ENCODE results near the gene GGA2.
A peak's percentile ranks its signal among the peaks of the same experiment; 100 is the strongest.
"Not testable (repeated sequence)": the region's sequence is repeated elsewhere in the genome, so short reads cannot be mapped to it uniquely, and the experiment has no call there.

Gene GGA2

GRCh38 chr16:23464196-23464595 is 46.1 kb downstream of the GGA2 start:
- no peak for DNase-seq

DNA sequence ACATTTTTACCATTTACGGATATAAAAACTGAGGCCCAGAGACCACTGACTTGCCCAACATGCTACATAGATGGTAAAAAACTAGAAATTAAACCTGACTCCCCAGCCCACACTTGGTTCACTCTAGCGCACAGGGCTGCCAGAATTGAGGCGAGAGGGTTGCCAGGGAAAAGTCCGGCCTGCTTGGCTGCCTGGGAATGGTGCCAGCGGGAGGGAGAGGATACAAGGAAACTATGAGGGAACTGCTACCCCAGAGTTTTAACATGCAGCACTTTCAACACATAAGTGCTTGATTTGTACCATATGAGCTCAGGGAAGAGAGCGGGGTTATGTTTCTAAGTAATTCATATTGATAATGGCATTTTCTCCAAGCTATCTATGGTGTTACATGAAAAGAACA is 47.3 kb downstream of the GGA2 start:
- not testable (repeated sequence) for DNase-seq

DNA sequence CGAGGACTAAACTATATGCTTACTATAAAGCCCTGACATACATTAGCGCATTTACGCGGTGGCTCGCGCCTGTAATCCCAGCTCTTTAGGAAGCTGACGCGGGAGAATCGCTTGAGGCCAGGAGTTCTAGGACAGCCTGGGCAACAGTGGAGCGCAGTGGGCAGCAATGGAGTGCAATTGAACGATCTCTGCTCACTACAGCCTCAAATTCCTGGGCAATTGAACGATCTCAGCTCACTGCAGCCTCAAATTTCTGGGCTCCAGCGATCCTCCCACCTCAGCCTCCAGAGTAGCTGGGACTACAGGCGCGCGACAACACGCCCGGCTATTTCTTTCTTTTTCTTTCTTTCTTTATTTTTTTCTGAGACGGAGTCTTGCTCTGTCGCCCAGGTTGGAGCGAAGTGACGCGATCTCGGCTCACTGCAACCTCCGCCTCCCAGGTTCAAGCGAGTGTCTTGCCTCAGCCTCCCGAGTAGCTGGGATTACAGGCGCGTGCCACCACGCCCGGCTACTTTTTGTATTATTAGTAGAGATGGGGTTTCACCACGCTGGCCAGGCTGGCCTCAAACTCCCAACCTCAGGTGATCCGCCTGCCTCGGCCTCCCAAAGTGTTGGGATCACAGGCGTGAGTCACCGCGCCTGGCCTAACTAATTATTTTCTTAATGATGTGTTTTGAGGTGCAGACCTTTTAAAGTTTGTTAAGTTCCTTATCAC is 56.8 kb downstream of the GGA2 start:
- DNase-seq: no peak

DNA sequence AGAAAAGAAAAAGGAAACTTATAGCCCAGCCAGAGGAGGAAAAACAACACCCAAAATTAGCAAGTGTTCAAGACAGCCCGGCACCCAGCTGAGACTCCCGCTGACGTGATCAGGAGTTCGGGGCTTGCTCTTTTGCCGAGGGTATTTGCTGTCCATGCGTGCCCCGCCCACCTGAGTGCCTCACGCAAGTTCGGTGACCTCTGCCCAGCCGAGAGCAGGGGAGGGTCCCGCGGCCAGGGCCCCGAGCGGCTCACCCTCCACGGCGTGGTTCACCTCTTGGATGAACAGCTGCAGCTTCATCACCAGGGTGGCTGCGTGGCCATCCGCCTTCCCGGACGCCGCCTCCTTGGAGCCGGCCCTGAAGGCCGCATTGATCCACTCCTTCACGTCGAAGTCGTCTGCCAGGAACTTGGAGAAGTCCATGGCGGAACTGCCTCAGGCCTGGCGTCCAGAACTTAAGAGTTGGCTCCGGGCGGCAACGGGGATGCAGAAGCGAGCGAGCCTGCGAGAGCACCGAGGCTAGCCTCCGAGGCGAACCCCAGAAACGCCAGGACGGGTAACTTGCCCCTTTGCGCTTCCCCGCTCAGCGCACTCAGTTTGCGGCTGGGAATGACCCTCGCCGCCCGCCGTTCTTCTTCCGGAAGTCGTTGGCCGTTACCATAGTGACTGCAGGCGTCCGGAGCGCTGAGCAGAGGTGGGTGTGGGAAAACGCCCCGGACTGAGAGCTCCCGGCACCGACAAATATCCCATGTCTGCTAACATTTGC is 57.5 kb downstream of the GGA2 start, which contains the start of gene COG7:
Gene COG7, minus strand, starts transcription at position 618 of the 766 bp plus-strand sequence. Its CDS starts 195 bp downstream, at position 423.
- peak; percentile 85 for DNase-seq

GRCh38 chr16:23452221-23452571 is 58.1 kb downstream of the GGA2 start:
- no peak for DNase-seq

- no peak for DNase-seq
Observed at GRCh38 chr16:23448392-23448791, 61.9 kb downstream of the GGA2 start.

DNA sequence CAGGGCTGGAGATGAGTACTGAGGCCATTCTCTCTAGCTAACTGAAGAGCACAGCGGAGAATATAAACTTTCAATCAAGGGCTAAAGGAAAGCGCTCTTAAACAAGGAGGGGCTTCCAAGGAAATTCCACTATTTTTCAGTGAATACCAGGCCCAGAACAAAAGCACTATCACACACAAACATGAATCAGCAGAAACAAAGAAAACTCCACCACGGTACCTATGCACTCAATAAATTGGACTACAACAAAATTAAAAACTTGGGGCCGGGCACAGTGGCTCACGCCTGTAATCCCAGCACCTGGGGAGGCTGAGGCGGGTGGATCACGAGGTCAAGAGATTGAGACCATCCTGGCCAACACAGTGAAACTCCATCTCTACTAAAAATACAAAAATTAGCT is 72.8 kb downstream of the GGA2 start:
- not testable (repeated sequence) for DNase-seq

- no peak for DNase-seq
Observed at GRCh38 chr16:23436951-23437350, 73.3 kb downstream of the GGA2 start.

- peak; percentile 55 for DNase-seq
Observed at GRCh38 chr16:23435500-23435899, 74.8 kb downstream of the GGA2 start.

DNA sequence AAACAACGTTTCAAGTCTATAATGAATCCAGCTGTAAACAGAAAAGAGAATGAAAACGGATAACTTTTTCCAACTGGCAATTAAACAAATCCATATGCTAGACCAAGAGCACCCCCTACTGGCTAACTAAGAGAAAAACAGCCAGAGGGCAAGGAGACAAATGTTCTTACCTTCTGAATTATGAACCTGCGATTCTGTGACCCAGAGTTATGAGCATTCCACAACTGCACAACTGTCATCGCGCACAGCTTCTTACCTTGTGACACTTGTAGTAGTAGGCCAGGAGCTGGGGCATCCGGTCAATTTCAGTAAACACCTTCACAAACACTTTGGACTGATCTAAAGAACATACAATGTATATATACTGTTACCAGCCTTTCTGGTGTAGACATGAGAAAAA is 75.9 kb downstream of the GGA2 start:
- DNase-seq: no peak

DNA sequence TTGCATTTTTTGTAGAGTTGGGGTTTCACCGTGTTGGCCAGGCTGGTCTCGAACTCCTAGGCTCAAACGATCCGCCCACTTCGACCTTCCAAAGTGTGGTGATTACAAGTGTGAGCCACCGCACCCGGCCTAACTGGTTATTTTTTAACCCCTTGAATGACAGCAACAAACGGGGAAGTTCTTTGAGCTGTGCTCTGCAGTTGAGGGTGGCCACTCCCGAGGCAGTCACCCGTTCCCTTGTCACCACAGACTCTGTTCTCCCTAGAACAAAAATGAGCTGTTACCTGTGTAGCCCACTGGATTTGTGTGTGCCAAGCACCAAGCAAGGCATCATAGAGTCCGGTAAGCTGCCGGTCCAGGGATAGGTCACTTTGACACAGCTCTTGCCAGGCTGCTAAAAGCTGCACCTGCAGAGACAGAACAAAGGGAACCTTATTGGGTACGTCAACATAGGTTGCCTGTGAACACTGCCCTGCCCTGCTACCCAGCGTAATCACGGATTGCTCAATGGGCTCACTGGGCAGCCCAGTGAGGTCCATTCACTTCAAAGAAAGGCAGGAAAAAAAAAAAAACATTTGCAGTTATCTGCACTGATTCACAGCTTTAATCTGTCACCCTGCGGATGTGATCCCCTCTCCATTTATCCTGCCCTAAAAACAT is 76.9 kb downstream of the GGA2 start:
- DNase-seq: no peak

DNA sequence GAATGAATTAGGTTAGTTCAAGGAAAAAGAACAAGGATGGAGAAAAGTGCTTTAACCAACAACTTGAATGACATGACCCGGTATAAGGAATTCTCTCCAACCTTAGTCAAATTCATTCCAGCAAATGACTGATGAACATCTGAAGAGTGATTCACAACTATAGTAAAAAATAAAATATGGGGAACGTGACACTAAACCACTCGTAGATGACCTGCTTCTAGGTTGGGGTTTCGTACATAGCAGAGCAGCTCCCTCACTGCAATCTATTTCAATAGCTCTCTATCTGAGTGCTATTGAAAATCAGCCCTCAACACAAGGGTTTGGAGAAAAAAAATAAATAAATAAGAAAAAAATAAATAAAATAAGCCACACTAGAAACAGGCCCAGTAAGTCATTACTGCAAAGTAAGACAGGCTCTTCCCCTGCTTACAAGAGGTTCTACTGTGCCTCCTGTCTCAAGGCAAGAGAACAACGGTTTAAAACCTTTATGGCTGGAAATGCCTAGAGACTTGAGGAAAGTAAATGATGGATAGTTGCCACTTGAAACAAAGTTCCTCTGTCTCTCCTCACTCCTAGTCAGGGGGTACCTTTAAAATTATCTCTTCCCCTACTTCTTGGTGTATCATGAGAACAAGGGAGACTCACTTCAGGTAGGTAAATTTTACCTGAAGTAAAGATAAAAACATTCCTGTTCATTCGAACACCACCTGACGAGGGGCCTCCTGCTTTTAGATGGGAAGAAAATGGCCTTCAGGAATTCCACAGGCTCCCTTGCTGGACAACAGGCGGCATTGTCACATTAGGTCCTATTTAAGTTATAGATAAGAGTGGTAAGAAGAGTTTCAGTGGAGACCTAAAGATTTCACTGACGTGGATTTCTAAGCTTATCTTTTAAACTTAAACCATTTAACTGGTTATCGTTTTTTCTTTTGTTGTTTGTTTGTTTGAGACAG is 77.8 kb downstream of the GGA2 start:
- no peak for DNase-seq

GRCh38 chr16:23428351-23428750 is 81.9 kb downstream of the GGA2 start:
- DNase-seq: no peak

DNA sequence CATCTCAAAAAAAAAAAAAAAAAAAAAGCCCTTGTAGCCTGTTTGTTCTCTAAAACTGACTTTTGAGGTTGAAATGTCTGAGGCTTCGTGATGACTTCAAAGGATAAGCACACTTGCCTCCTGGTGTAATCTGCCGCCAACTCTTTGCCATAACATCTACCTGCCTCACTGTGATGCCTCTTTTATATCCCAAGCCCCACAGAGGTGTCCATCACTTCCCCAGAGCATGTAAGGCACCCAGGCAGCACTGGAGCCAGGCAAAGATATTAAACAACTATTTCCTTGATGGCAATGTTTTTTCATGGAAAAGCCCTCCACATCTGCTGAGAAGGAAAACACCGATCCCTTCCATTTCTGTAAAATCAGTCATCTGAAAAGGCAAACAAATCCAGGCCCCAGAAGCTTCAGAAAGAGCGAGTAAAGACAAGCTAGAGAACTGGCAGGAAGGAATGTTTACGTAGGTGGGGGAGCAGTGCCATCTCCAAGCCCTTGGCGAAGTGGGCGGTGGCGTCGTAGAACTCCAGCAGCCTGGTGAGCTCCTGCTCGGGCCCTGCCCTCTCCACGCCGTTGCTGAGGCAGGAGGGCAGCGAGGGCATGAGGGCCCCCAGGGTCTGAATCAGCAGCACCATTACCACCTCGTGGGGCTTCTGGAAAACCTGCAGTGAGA is 85.9 kb downstream of the GGA2 start:
- no peak for DNase-seq

GRCh38 chr16:23423496-23424049 is 86.7 kb downstream of the GGA2 start:
- DNase-seq: no peak

DNA sequence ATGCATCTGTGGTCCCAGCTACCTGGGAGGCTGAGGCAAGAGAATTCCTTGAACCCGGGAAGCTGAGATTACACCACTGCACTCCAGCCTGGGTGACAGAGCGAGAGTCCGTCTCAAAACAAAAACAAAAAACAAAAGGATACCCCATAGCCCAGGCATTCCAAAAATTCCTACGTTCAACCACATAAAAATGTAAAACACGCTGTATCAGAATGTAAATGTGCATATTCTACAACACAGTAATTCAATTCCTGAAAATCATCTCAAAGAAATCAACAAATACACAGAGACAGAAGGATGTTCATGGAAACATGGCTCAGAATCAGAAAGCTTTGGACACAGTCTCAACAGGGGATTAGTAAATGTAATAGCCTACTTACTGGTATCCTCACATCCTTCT is 90.3 kb downstream of the GGA2 start:
- no peak for DNase-seq

GRCh38 chr16:23416816-23417215 is 93.5 kb downstream of the GGA2 start:
- no peak for DNase-seq

GRCh38 chr16:23414731-23415130 is 95.6 kb downstream of the GGA2 start:
- DNase-seq: no peak

Measured in stimulated activated CD4-positive, alpha-beta T cell treated with anti-CD3 and anti-CD28 coated beads, Interleukin-12 subunit alpha, Interleukin-12 subunit beta, amount 100 ng/mL, for 4 hours (primary cell).